NCI-H128 (cell line): ENCODE data around the gene ZSCAN26.

Experiments used
- DNase-seq: peaks from one replicate; lab custom pipeline; 2025; ENCODE audit not compliant: unreplicated experiment; lab: John Stamatoyannopoulos, UW

Gene ZSCAN26

DNA sequence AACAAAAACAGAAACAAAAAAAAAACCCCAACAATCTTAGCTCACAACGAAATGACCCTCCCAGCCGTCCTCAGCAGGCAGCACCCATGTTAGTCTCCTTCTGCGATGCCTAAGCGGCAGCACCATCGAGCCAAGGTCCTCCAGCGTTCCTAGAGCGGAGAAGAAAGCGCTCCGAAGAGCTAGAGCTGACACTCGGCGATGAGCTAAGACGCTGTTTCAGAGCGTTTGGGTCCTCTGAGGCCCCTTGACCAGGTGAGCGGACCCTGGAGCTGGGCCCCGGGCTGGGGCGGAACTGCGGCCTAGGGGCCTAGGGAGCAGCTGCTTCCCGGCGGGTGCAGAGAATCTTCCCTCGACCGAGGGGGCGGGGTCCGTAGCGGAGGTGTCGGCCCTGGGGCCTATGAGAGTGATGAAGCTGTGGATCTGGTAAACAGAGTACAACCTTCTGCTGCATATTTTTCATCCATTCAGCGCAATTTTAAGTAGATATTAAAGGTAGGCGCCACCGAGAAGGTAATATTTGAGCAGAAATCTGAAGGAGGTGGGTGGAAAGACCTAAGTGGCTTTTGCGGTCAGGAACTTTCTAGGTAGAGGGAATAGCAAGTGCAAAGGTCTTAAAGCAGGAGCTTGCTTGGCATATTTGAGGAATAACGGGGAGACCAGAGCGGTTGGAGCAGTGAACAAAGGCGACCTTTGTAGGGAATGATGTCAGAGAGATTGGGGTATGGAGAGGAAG is at the start of gene ZSCAN26:
Gene ZSCAN26 (plus strand): TSS at position 182 of the 733 bp plus-strand sequence. CDS start 4,777 bp downstream, outside the sequence.
- DNase-seq = peak; percentile 83

DNA sequence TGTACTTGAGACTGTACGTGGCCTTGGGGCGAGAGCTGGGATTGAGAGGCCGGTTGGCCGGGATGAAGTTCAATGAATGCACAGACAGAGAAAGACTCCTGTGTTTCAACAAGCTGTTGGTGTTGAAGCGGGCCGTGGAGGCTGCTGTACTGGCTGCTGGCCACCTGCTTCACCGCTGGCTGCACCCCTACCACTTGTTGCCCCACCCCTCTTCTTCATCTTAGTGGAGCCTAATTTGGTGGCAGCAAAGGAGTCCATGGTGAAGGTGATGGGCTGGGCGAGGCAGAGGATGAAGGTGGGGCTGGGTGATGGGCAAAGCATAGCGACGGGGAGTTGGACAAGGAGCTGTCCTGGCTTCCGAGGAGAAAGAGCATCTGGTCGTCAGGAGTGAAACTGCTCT is 49.1 kb upstream of the ZSCAN26 start:
- DNase-seq = no peak

DNA sequence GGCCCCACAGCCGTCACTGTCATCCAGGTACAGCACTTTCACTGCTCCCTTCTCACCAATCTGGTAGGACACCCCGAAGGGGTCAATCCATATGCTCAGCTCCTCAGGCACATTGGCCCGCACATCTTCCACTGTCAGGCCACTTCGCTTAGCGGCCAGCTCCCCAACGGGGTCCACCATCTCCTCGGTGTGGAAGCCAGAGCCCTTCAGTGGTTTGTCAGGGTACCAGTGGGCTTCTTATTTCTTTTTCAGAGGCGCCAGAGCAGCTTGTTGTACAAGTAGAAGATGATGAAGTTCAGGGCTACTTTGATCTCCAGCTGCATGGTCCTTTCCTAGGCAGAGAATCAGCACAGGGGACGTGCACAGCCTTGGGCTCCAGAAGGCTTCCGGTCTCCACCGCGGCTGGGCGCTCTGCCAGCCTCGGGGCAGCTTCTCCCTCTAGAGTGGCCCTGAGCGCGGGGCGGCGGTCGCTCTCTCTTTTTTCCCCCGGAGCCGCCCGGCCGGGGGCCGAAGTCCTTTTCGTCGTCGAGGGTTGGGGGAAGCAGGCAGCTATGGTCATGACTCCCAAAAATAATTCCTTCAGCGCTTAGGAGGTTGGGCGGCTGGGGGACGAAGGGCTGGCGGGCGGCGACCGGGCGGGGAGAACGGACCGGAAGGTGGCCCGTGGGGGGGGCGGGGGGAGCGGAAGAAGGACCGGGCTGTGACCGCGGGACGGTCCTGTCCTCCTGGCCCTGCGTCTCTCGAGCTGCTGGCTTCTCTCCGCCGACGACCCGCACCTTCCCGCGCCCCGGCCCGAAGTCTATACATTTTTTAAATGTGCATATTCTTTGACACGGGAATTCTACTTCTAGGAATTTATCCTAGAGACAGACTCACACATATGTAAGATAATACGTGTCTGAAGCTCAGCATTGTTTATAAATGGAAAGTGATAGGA is 48.4 kb upstream of the ZSCAN26 start:
- DNase-seq = peak; percentile 12

DNA sequence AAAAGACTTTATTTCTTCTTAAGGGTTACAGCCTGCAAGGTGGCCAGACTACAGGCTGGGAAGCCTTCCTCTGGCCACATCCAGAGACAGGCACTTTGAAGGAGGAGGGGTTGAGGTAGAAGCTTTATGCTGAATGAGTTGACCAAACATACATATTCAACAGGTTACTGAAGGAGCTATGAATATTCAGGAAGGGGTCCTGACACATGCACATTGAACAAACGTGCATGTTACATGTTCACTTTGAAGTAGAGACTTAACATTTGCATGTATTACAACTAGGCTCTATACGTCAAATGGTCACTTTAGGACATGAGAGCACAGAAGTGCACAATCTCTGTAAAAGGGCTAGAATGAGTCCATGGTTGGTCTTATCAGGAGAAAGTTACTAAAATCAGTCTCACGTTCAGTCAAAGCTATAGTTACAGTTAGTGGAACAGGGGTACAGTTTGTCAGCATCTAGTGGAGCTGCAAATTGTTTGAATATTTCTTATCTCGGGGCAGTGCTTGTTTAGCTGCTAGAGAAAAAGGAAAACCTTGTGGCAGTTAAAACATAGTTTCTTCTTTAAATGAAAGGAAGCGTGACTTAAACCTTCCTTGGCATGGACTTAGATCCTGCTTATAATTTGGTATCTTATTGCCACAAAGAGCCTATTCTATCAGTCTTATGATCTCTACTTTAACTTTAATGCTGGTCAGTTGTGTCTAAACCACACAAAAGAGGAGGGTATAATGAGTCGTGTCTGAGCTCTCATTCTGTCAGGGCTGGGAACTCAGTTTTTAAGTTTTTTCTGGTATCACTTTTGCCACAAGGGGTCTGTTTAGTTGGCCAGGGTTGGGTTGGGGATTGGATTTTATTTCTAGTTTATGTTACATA is 46.4 kb upstream of the ZSCAN26 start:
- no peak for DNase-seq

DNA sequence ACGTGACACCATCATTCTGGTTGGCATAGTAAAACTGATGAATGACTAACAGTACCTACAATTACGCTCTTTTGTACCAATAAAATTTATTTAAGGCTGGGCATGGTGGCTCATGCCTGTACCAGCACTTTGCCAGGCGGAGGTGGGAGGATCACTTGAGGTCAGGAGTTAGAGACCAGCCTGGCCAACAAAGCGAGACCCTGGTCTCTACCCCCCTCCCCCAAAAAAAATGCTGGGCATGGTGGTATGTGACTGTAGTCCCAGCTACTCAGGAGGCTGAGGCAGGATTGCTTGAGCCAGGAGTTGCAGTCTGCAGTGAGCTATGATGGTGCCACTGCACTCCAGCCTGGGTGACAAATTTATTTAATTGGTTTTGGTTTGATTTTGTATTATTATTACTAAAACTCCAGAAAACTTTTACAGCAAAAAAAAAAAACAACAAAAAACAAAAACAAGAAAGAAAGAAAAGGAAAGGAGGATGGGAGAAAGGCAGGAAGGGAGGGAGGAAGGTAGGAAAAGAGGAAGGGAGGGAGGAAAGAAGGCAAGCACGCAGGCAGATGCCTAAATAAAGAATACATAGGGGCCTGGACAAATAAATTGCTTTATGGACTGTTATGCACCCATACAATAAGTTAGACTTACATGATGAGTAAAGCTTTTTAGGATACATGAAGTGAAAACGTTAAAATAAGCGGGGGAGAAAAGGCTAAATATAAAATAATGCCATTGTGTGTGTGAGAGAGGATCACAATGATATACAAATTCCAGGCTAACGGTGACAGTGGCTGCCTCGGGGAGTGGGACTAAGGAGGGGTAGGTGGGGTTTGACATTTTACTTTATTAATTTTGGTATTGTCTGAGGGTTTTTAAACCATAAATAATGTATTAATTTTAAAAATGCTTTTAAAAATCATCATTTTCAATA is 42.5 kb upstream of the ZSCAN26 start:
- DNase-seq = no peak

DNA sequence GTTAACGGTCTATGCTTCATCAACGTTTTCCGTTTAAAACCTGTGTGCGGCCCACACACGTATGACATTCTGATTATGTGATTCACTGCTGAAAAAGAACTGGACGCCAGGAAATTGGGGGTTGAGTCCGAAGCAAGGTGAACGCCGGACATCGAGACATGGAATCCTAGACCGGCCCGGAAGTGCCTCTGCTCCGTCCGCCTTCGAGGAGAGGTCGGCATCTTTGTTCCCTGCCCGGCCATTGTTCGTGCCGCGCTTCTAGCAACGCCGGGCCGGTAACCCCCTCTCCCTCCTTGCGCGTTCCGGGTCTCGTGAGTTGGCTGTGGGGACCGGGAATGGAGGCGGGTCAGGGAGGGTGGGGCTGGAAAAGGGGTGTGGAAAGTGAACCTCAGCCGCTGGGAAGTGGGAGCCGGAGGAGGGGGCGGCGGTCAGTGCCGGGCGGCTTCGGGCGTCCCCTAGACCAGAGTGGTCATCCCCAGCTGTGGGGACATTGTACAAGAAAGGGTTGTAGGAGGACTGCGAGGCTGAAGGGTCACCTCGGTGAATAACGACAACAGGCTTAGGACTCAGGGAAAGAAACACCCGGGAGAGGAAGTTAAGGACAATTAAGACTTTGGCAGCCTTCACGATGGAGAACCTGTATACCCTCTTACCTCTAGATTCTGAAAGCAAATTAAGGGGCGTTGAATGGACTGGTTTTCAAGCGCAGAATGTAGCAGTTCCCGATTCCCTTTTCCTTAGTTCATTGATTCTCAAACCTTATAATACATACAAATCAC is 41.7 kb upstream of the ZSCAN26 start, which contains the start of gene ZSCAN9:
Gene ZSCAN9 (plus strand): TSS at position 220 of the 779 bp plus-strand sequence. CDS start 1,810 bp downstream, outside the sequence.
- DNase-seq = peak; percentile 66

DNA sequence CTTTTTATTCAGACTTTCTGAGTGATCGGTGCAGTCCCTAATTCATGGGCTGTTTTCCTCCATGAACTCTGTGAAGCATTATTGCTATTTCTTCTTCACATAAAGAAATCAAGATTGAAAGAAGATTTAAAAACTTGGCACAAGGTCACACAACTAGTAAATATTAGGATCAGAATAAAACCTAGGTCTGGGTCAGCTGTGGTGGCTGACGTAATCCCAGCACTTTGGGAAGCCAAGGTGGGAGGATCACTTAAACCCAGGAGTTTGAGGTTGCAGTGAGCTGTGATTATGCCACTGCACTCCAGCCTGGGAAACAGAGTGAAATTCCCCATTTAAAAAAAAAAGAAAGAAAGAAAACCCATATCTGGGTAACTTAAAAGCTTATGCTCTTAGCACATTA is 40.5 kb upstream of the ZSCAN26 start:
- DNase-seq = no peak

DNA sequence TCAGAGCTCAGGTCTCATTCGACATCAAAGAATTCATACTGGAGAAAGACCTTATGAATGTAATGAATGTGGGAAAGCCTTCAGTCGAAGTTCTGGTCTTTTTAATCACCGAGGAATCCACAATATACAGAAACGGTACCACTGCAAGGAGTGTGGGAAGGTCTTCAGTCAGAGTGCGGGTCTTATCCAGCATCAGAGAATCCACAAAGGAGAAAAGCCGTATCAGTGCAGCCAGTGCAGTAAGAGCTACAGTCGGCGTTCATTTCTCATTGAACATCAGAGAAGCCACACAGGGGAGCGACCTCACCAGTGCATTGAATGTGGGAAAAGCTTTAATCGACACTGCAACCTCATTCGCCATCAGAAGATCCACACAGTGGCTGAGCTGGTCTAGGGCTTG is 34.2 kb upstream of the ZSCAN26 start:
- no peak for DNase-seq

DNA sequence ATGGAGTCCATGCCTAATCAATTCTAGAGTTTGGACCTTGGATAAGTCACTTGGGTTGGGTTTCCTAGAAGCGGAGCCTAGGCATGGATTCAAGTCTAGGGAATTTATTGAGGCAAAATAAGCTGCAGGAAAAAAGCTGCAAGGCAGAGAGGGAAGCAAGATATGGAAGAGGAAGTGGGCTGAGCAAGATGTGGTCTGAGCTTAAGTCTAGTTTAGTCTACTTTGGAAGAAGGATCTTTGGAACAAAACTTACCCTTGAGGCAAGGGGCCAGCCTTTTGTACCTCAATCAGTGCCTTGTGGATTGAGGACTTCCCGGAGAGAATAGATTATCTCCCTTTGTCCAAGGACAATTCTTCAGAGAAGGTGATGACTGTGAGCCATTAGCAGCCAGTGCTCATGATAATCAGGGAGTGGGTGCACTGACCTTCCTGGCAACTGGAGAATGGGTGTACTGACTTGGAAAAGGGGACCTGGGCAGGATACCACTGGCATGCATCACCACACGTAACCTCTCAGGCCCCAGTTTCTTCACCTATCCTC is 31.0 kb upstream of the ZSCAN26 start:
- DNase-seq = no peak

DNA sequence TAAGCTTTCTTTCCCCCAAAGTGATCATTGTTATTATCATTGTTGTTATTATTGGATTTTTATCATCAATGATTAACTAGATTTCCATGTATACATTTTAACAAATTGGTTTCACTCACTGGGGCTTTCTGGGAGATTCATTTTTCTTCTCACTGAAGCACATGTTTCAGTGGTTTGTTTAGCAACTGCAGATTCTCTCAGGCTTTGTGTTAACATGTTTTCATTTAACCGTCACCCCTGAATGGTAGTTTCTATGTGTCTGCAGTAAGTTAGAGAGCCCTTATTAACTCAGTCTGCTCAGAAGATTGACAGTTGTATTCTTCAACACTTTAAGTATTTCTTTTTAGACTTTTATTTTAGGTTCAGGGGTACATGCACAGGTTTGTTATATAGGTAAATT is 27.3 kb upstream of the ZSCAN26 start:
- DNase-seq = no peak

DNA sequence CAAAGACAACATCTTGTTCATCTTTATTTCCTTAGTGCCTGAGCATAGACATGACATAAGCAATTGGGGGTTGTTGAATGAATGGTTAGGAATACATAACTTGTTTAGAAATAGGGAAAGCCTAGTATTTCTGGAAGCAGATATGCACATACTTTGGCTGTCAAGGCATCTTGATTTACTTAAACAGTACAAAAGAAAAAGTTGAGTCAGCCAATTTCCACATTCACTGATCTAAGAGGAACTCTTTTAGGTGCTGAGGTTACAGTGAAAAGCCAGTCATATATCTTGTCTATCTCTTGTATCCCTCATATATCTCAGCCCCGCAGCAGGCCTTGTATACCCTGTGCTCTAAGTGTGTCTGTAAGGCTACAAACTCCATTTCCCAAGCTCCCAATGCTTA is 26.5 kb upstream of the ZSCAN26 start:
- DNase-seq = no peak

DNA sequence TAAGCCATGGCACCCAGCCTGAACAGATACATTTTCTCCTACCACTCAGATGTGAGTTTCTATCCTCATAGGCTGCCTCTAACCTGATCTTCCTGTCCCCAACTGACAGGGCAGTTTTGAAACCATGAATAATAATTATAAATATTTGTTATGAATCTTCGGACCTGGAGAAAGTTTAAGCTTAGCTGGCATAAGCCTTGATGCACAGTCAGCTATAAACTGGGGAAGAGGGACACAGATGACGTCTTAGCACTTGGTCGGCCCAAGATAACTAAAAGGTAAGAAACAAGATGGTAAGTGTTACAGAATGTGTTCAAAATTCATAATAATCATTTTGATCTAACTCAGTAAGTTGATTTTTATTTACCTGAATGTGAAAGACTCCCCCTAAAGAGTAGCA is 23.0 kb upstream of the ZSCAN26 start:
- DNase-seq = no peak

DNA sequence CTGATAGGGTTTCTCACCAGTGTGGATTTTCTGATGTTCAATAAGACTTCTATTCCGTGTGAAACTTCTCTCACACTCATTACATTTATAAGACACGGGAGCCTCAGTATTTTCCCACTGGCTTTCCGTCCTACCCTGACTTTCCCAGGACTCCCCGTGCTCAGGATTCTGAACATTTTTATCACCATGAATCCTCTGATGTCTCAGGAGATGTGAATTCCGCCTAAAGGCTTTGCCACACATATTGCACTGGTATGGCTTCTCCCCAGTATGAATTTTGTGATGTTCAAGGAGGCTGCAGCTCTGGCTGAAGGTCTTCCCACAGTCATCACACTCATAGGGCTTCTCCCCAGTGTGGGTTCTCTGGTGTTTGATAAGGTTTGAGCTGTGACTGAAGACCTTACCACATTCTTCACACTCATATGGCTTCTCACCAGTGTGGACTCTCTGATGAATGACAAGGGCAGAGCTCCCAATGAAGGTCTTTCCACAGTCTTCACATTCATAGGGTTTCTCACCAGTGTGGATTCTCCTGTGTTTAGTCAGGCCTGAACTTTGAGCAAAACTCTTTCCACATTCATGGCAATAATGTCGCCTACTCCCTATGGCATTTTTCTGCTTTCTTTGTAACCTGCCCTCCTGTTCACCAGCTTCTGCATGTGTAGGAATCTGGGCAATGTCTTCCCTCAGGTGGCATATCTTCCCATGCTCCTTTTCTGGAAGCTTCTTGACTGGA is 21.6 kb upstream of the ZSCAN26 start:
- no peak for DNase-seq

DNA sequence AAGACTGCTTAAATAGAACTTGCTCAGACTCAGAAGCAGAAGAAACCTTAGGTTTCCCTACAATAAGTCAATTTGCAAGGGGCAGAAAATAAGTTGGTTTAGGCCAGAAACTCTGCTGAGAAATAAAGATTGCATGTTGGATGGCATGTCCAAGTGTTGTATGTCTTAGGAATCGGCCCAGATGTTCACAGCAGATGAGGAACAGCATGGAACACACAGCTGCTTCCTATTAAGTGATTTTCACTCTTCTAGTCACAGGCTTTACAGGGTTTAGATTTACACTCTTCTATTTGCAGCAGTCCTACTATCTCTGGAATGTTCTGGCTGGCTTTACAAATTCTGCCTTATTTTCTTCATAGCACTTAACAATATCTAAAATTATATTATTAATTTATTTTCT is 18.0 kb upstream of the ZSCAN26 start:
- DNase-seq = no peak

DNA sequence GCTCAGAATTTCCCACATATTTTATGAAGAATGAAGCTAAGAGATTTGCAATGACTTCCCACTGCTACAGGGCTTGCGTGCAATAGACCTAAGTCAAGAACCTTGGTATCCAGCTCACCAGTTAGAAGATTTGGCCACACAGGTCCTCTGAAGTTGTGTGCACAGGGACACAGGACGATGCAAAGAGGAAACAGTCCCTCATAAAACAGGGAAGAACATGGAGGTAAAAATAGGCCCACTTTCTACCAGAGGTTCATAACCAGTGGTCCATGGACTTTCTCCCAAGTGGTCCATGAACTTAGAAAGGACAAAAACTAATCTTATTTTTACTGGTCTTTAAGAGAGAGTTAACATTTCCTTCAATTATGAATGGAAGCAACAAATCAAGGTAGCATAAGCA is 16.2 kb upstream of the ZSCAN26 start:
- no peak for DNase-seq

DNA sequence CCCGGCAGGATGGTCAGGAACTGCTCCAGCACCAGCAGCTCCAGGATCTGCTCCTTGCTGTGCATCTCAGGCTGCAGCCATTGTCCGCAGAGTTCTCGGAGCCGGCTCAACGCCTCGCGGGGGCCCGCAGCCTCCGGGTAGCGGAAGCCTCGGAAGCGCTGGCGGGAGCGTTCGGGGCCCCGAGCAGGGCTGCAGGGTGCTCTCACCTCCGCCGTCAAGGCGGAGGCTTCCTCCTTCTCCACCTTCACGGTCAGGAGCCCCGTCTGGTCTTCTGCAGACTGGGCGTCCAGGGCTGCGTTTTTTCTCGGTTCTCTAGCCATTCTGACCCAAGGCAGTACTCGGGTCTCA is 15.3 kb upstream of the ZSCAN26 start:
- DNase-seq = no peak

DNA sequence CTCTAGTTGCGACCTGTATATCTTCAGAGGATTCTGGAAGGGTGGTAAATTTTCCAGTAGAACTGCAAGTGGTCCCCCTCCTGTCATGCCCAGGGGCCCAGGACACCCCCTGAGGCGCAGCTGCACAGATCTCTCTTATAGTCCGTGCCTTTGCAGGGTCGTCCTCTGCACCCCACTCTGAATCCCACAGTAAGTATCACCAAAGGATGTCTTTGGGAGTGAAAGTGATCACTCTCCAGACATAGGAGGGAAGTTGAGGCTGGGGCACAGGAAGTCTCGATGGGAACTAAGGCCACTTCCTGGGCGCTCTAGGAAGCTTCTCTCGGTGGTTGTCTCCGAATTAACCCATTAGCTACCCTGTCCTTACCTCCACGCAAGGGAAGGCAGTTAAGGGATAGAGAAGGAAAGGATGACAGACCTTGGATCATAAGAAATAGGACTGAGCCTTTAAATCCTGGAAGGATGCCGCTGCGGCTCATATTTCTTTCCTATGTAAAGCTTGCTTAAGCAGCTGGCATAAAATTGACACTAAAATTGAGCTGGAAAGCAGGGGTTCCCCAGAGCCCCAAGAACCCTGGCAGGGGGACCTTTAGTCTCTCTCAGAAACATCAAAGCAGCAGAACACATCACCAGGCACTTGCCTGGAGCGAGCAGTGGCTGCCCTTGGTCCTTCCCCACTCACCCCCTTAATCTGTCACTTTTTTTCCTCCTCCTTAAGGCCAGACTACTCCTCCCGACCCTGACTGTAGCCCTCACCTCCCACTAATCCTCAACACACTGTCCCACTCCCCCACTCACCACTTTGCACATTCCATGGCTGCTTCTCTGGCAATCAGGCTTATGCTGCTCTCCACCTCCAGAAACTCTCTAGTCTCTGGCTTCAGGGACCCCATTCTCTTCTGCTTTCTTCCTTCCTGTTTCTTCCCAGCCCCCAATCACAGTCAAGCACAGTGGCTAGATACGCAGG is 14.7 kb upstream of the ZSCAN26 start, which contains the start of gene ZKSCAN4:
Gene ZKSCAN4 (minus strand): TSS at position 261 of the 967 bp plus-strand sequence. CDS start 289 bp downstream, outside the sequence.
- DNase-seq = peak; percentile 73
